ENCODE data around the gene WDR46.

GRCh38 chr6:33277663-33278391, 11.2 kb downstream of the WDR46 start:
- TF ChIP-seq CTCF (IDR thresholded peaks at IDR 0.05; ENCODE audit: insufficient read depth, low read depth, low read length) (no peak), EZH2 (IDR thresholded peaks at IDR 0.05; ENCODE audit: insufficient read depth, low read length) (no peak)
